ENCODE results near the gene FRMD4A. TPM values are rescaled to one million over a fixed set of nuclear protein-coding genes. Genes with fewer than 3 reads are reported as not detected.

The FRMD4A gene
- total RNA-seq, 2 experiments from 2014 or later, result 3.1 to 3.7 TPM

- TF ChIP-seq, protein P1, sequence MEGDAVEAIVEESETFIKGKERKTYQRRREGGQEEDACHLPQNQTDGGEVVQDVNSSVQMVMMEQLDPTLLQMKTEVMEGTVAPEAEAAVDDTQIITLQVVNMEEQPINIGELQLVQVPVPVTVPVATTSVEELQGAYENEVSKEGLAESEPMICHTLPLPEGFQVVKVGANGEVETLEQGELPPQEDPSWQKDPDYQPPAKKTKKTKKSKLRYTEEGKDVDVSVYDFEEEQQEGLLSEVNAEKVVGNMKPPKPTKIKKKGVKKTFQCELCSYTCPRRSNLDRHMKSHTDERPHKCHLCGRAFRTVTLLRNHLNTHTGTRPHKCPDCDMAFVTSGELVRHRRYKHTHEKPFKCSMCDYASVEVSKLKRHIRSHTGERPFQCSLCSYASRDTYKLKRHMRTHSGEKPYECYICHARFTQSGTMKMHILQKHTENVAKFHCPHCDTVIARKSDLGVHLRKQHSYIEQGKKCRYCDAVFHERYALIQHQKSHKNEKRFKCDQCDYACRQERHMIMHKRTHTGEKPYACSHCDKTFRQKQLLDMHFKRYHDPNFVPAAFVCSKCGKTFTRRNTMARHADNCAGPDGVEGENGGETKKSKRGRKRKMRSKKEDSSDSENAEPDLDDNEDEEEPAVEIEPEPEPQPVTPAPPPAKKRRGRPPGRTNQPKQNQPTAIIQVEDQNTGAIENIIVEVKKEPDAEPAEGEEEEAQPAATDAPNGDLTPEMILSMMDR (IDR thresholded peaks at IDR 0.05), result no peak
- H3K4me1 ChIP-seq (ENCODE audit: insufficient read depth, low read length), result no peaks in the 10 kb centered on the region
- H3K27me3 ChIP-seq (ENCODE audit: control insufficient read depth in 1 of 2, insufficient read depth in 2 of 2, low read length in 2 of 2), result peaks cover 0 to 6% of the 10 kb centered on the region in 2 experiments
- ATAC-seq (ENCODE audit: poor library complexity) (no peak), DNase-seq (no peak)
- peaks cover 0 to 9% of the 10 kb centered on the region in 2 experiments for H3K9me3 ChIP-seq (ENCODE audit: control insufficient read depth in 1 of 2, insufficient read depth in 1 of 2, low read length in 2 of 2)
- no peak overlapping the region for H3K27ac ChIP-seq (ENCODE audit: low read depth in 1 of 2, low read length in 2 of 2)
- no peak overlapping the region for H3K27ac Mint-ChIP-seq
- intact Hi-C loops (cut with DNase I, micrococcal nuclease), result no loop called here
- no peaks in the 10 kb centered on the region for H3K36me3 Mint-ChIP-seq (ENCODE audit: low read depth)
- ChIA-PET POLR2A (no interaction called here), CTCF (no interaction called here)
- peaks cover 19% of the 10 kb centered on the region for H3K9me3 Mint-ChIP-seq
- H3K4me3 ChIP-seq (ENCODE audit: low read length), result no peak overlapping the region
- H3K4me1 Mint-ChIP-seq (ENCODE audit: low read depth), result no peaks in the 10 kb centered on the region
- no peaks in the 10 kb centered on the region for H3K36me3 ChIP-seq (ENCODE audit: insufficient read depth, low read length)
- no peak overlapping the region for H3K4me3 Mint-ChIP-seq
- peaks cover 33% of the 10 kb centered on the region for H3K27me3 Mint-ChIP-seq
Observed at GRCh38 chr10:14293526-14293925, 37.2 kb downstream of the FRMD4A start.

DNA sequence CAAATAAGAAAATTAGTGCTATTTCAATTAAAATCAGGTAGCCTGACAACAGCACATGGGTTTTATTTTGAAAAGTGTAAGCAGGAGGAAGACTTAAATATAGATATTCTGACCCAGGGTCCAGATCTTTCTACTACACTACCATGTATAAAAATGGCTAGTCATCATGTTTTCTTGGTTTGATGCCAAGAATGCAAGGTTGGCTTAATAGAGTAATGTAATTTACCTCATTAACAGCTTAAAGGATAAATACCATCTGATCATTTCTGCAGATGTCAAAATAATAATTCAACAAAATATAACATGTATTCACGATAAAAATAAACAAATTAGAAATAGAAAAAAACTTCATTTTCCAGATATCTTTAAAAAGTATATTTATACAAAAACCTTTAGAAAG, 39.4 kb downstream of the FRMD4A start:
- H3K4me1 Mint-ChIP-seq (ENCODE audit: low read depth), result no peaks in the 10 kb centered on the region
- H3K27me3 Mint-ChIP-seq, result peaks cover 44% of the 10 kb centered on the region
- H3K4me3 ChIP-seq (ENCODE audit: low read length), result no peak overlapping the region
- DNase-seq (no peak), ATAC-seq (ENCODE audit: poor library complexity) (no peak)
- TF ChIP-seq, protein P1 (IDR thresholded peaks at IDR 0.05), result no peak
- no peaks in the 10 kb centered on the region for H3K36me3 Mint-ChIP-seq (ENCODE audit: low read depth)
- H3K9me3 Mint-ChIP-seq, result peaks cover 19% of the 10 kb centered on the region
- peaks cover 0 to 15% of the 10 kb centered on the region in 2 experiments for H3K27me3 ChIP-seq (ENCODE audit: control insufficient read depth in 1 of 2, insufficient read depth in 2 of 2, low read length in 2 of 2)
- intact Hi-C loops (cut with DNase I, micrococcal nuclease), result no loop called here
- H3K4me1 ChIP-seq (ENCODE audit: insufficient read depth, low read length), result no peaks in the 10 kb centered on the region
- H3K36me3 ChIP-seq (ENCODE audit: insufficient read depth, low read length), result no peaks in the 10 kb centered on the region
- H3K27ac ChIP-seq (ENCODE audit: low read depth in 1 of 2, low read length in 2 of 2), result no peak overlapping the region
- POLR2A ChIA-PET, result no interaction called here
- no peak overlapping the region for H3K27ac Mint-ChIP-seq
- H3K9me3 ChIP-seq (ENCODE audit: control insufficient read depth in 1 of 2, insufficient read depth in 1 of 2, low read length in 2 of 2), result peaks cover 0 to 9% of the 10 kb centered on the region in 2 experiments
- H3K4me3 Mint-ChIP-seq, result no peak overlapping the region
- CTCF ChIA-PET, result interaction anchor here (0.8 kb wide), 1 partner anchor 27 kb away, joined by 3 read pairs; no protein-coding TSS in a partner anchor

DNA sequence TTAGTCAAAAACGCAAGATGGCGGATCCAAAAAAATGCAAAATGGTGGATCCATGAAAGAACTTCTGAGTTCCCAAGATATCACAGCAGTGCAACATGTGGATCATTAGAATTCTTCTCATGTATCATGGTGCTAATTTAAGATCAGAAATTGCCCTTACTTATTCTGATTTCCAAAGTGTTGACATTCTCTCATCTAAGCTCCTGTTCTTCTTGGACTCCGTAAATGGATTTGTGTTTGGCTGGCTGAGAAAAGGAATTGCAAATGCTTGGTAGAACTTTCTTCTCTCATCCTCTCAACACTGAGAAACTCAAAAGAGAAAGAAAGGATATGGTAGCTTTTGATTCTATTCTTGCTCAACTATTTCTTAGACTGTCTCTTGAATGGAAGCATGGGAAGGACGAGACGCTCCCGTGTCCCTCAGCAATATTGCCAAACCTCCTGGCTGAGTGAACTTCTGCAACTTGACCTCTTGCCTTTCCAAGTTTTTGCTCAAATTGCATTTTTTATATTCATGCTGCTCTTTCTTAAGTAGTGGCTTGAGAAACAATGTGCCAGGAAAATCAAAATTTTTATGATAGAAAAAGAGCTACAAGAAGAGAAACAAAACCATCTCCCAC, 44.7 kb downstream of the FRMD4A start:
- no peak overlapping the region for H3K27ac ChIP-seq (ENCODE audit: low read depth in 1 of 2, low read length in 2 of 2)
- POLR2A ChIA-PET, result no interaction called here
- DNase-seq (no peak), ATAC-seq (ENCODE audit: poor library complexity) (no peak)
- no peak overlapping the region for H3K4me3 Mint-ChIP-seq
- H3K27me3 ChIP-seq (ENCODE audit: control insufficient read depth in 1 of 2, insufficient read depth in 2 of 2, low read length in 2 of 2), result peaks cover 0 to 20% of the 10 kb centered on the region in 2 experiments
- no peak overlapping the region for H3K27ac Mint-ChIP-seq
- peaks cover 3% of the 10 kb centered on the region for H3K9me3 Mint-ChIP-seq
- H3K9me3 ChIP-seq (ENCODE audit: control insufficient read depth in 1 of 2, insufficient read depth in 1 of 2, low read length in 2 of 2), result no peaks in the 10 kb centered on the region
- H3K4me3 ChIP-seq (ENCODE audit: low read length), result no peak overlapping the region
- H3K36me3 Mint-ChIP-seq (ENCODE audit: low read depth), result no peaks in the 10 kb centered on the region
- intact Hi-C loops (cut with DNase I, micrococcal nuclease), result no loop called here
- TF ChIP-seq, protein P1 (IDR thresholded peaks at IDR 0.05), result no peak
- H3K4me1 Mint-ChIP-seq (ENCODE audit: low read depth), result no peaks in the 10 kb centered on the region
- H3K36me3 ChIP-seq (ENCODE audit: insufficient read depth, low read length), result no peaks in the 10 kb centered on the region
- H3K4me1 ChIP-seq (ENCODE audit: insufficient read depth, low read length), result no peaks in the 10 kb centered on the region
- CTCF ChIA-PET, result no interaction called here
- peaks cover 56% of the 10 kb centered on the region for H3K27me3 Mint-ChIP-seq
